Measurements from ENCODE around the gene DTHD1.

GRCh38 chr4:36237366-36238313 is 43.8 kb upstream of the DTHD1 start:
- no peak for TF ChIP-seq CTCF (IDR thresholded peaks at IDR 0.05; ENCODE audit: insufficient read depth, low read depth, low read length)
- TF ChIP-seq EZH2 (IDR thresholded peaks at IDR 0.05; ENCODE audit: insufficient read depth, low read length), result no peak

Data from astrocyte (in vitro differentiated cells and primary cell).